Adipocyte (in vitro differentiated cells): Measurements from ENCODE around the gene CERS4.
"Not testable (repeated sequence)": the region's sequence is repeated elsewhere in the genome, so short reads cannot be mapped to it uniquely, and the experiment has no call there.

Source experiments
- DNase-seq: peaks from one replicate; pipeline ENCODE4 v3.0.0-alpha.2; 2015; ENCODE audit warnings: low read depth
- H3K27me3 ChIP-seq: replicated peaks from 2 replicates; pipeline ENCODE4 v1.7.0; 2013; ENCODE audit warnings: mild to moderate bottlenecking, low read length, moderate library complexity; ENCODE audit not compliant: control insufficient read depth, insufficient read depth
- H3K36me3 ChIP-seq: 2 replicates; pipeline ENCODE4 v1.7.0; 2013; ENCODE audit warnings: low read length, mild to moderate bottlenecking, moderate library complexity; ENCODE audit not compliant: control insufficient read depth, insufficient read depth, severe bottlenecking
- H3K4me1 ChIP-seq: 2 replicates; pipeline ENCODE4 v1.7.0; 2013; ENCODE audit warnings: mild to moderate bottlenecking, low read length, moderate library complexity; ENCODE audit not compliant: control insufficient read depth, insufficient read depth
- H3K4me3 ChIP-seq: 2 replicates; pipeline ENCODE4 v1.7.0; 2013; ENCODE audit warnings: mild to moderate bottlenecking, low read length, moderate library complexity
- H3K9ac ChIP-seq: 2 replicates; pipeline ENCODE4 v1.7.0; 2013; ENCODE audit warnings: mild to moderate bottlenecking, low read length, moderate library complexity
- H3K9me3 ChIP-seq: 2 replicates; pipeline ENCODE4 v1.7.0; 2013; ENCODE audit warnings: mild to moderate bottlenecking, low read length, moderate library complexity; ENCODE audit not compliant: control insufficient read depth

CERS4 gene

GRCh38 chr19:8259142-8259921, 50.2 kb downstream of the CERS4 start:
- Histone ChIP-seq H3K9ac (no peak overlapping the region), H3K4me1 (no peaks in the 10 kb centered on the region), H3K27me3 (no peaks in the 10 kb centered on the region), H3K36me3 (peaks cover 3% of the 10 kb centered on the region), H3K9me3 (no peaks in the 10 kb centered on the region), H3K4me3 (no peak overlapping the region)
- DNase-seq = no peak

- no peak for DNase-seq
- H3K4me1 ChIP-seq = no peaks in the 10 kb centered on the region
- H3K27me3 ChIP-seq = no peaks in the 10 kb centered on the region
- no peaks in the 10 kb centered on the region for H3K9me3 ChIP-seq
- H3K36me3 ChIP-seq = peaks cover 3% of the 10 kb centered on the region
- H3K4me3 ChIP-seq = no peak overlapping the region
- no peak overlapping the region for H3K9ac ChIP-seq
Observed at GRCh38 chr19:8259922-8260247, 50.7 kb downstream of the CERS4 start.

GRCh38 chr19:8261347-8261746, 52.2 kb downstream of the CERS4 start:
- Histone ChIP-seq H3K4me1 (no peaks in the 10 kb centered on the region), H3K9me3 (peaks cover 3% of the 10 kb centered on the region), H3K4me3 (no peak overlapping the region), H3K36me3 (no peaks in the 10 kb centered on the region), H3K27me3 (no peaks in the 10 kb centered on the region), H3K9ac (no peak overlapping the region)
- no peak for DNase-seq

GRCh38 chr19:8261881-8262280, 52.7 kb downstream of the CERS4 start:
- no peak overlapping the region for H3K4me3 ChIP-seq
- H3K36me3 ChIP-seq = no peaks in the 10 kb centered on the region
- no peaks in the 10 kb centered on the region for H3K27me3 ChIP-seq
- H3K9ac ChIP-seq = no peak overlapping the region
- no peak for DNase-seq
- no peaks in the 10 kb centered on the region for H3K4me1 ChIP-seq
- H3K9me3 ChIP-seq = peaks cover 3% of the 10 kb centered on the region

GRCh38 chr19:8262431-8262830, 53.3 kb downstream of the CERS4 start:
- Histone ChIP-seq H3K9me3 (peaks cover 3% of the 10 kb centered on the region), H3K4me3 (no peak overlapping the region), H3K4me1 (no peaks in the 10 kb centered on the region), H3K27me3 (peaks cover under 1% of the 10 kb centered on the region), H3K9ac (no peak overlapping the region), H3K36me3 (no peaks in the 10 kb centered on the region)
- DNase-seq = no peak

GRCh38 chr19:8264248-8264647, 55.1 kb downstream of the CERS4 start:
- not testable (repeated sequence) for H3K4me3 ChIP-seq, DNase-seq

GRCh38 chr19:8265872-8266271, 56.7 kb downstream of the CERS4 start:
- Histone ChIP-seq H3K4me1 (peaks cover 6% of the 10 kb centered on the region), H3K9ac (no peak overlapping the region), H3K9me3 (peaks cover 3% of the 10 kb centered on the region), H3K36me3 (no peaks in the 10 kb centered on the region), H3K27me3 (peaks cover 3% of the 10 kb centered on the region), H3K4me3 (no peak overlapping the region)
- DNase-seq = no peak

More at GRCh38 chr19:8264248-8264647, 55.1 kb downstream of the CERS4 start:
- H3K4me1 ChIP-seq, H3K9me3 ChIP-seq, H3K27me3 ChIP-seq, H3K9ac ChIP-seq, H3K36me3 ChIP-seq: not testable (repeated sequence)

GRCh38 chr19:8269724-8270123, 60.6 kb downstream of the CERS4 start:
- no peak overlapping the region for H3K4me3 ChIP-seq
- H3K27me3 ChIP-seq = peaks cover 3% of the 10 kb centered on the region
- no peak overlapping the region for H3K9ac ChIP-seq
- no peaks in the 10 kb centered on the region for H3K36me3 ChIP-seq
- peaks cover 3% of the 10 kb centered on the region for H3K9me3 ChIP-seq
- no peak for DNase-seq
- peaks cover 6% of the 10 kb centered on the region for H3K4me1 ChIP-seq

GRCh38 chr19:8276508-8276907, 67.3 kb downstream of the CERS4 start:
- not testable (repeated sequence) for H3K4me1 ChIP-seq, H3K27me3 ChIP-seq, DNase-seq, H3K9me3 ChIP-seq, H3K4me3 ChIP-seq, H3K9ac ChIP-seq, H3K36me3 ChIP-seq

- H3K36me3 ChIP-seq, DNase-seq: not testable (repeated sequence)
Observed at GRCh38 chr19:8291337-8291736, 82.2 kb downstream of the CERS4 start.

GRCh38 chr19:8302357-8302691, 93.2 kb downstream of the CERS4 start:
- DNase-seq = no peak
- Histone ChIP-seq H3K36me3 (no peaks in the 10 kb centered on the region), H3K4me1 (peaks cover 9% of the 10 kb centered on the region)

More at GRCh38 chr19:8291337-8291736, 82.2 kb downstream of the CERS4 start:
- not testable (repeated sequence) for H3K9ac ChIP-seq, H3K4me3 ChIP-seq, H3K27me3 ChIP-seq, H3K4me1 ChIP-seq, H3K9me3 ChIP-seq

GRCh38 chr19:8302734-8303133, 93.6 kb downstream of the CERS4 start:
- no peaks in the 10 kb centered on the region for H3K9me3 ChIP-seq
- no peak overlapping the region for H3K4me3 ChIP-seq
- H3K27me3 ChIP-seq = no peaks in the 10 kb centered on the region
- no peak overlapping the region for H3K9ac ChIP-seq
- no peaks in the 10 kb centered on the region for H3K36me3 ChIP-seq
- no peak for DNase-seq
- H3K4me1 ChIP-seq = peaks cover 13% of the 10 kb centered on the region

More at GRCh38 chr19:8302357-8302691, 93.2 kb downstream of the CERS4 start:
- H3K27me3 ChIP-seq = no peaks in the 10 kb centered on the region
- H3K4me3 ChIP-seq = no peak overlapping the region
- H3K9ac ChIP-seq = no peak overlapping the region
- no peaks in the 10 kb centered on the region for H3K9me3 ChIP-seq
